ENCODE data around the gene HMG20A. TPM values are rescaled to one million over a fixed set of nuclear protein-coding genes. Genes with fewer than 3 reads are reported as not detected.
A peak's percentile ranks its signal among the peaks of the same experiment; 100 is the strongest.

Gene HMG20A
- total RNA-seq: 17.4 TPM

GRCh38 chr15:77420610-77421369 is at the start of gene HMG20A:
Gene HMG20A, plus strand, starts transcription at chr15:77420888. Its CDS starts 37,520 bp downstream, at chr15:77458408.
- ATAC-seq: peak; percentile 45

GRCh38 chr15:77371850-77372563 is 48.7 kb upstream of the HMG20A start:
- ATAC-seq: no peak
- DNase-seq (ENCODE audit: low spot score): no peak

More at GRCh38 chr15:77420610-77421369, at the start of gene HMG20A:
- DNase-seq (ENCODE audit: low spot score): peak; percentile 71

DNA sequence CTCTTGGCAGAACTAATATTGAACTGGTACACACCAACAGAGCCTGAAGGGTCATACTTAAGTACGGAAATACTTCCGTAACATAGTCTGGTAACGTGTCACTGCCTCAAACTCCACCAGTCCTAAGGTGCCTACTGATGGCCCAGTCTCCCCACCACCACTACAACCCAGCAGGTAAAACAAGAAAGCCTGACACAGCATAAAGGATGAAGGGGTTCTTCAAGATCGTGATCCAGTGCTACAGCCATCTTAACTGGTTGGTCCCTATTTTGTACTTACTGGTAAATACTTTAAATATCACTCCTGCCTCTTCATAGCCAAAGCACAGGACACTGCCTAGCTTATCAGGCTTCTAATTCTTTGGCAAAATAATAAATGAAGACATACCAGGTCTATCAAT is 47.2 kb upstream of the HMG20A start:
- no peak for DNase-seq (ENCODE audit: low spot score)
- ATAC-seq: peak; percentile 36

- DNase-seq (ENCODE audit: low spot score): no peak
- no peak for ATAC-seq
Measured at GRCh38 chr15:77375133-77375532, 45.6 kb upstream of the HMG20A start.

DNA sequence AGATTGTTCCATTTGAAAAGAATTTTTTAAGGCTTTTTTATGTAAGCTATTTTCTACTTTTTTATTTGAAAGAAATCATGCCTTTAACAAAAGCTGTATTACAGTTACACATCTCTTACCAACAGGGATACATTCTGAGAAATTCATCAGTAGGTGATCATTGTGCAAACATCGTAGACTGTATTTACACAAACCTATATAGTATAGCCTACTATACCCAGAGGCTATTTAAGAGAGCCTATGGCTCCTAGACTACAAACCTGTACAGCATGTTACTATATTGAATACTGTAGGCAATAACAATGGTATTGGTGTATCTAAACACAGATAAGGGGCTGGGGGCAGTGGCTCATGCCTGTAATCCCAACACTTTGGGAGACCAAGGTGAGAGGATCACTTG is 43.9 kb upstream of the HMG20A start:
- ATAC-seq (no peak), DNase-seq (ENCODE audit: low spot score) (no peak)

DNA sequence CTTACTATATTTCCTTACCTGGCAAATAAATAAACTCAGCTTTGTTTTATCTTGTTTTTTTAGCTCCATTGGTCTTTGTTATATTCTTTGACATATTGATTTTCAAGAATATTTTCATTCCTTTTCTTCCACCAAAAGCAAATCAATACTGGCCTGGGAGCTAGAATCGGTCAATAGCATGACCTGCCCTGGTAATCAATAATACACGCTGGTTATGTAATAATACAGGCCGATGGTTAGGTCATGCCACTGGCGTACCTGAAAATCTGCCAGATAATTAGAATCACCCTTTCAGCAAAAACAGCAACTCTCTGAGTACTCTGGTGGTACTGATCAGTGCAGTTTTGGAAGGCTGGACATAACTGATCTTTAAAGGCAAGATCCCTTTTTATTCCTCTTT is 40.7 kb upstream of the HMG20A start:
- ATAC-seq (peak; percentile 86), DNase-seq (ENCODE audit: low spot score) (no peak)

DNA sequence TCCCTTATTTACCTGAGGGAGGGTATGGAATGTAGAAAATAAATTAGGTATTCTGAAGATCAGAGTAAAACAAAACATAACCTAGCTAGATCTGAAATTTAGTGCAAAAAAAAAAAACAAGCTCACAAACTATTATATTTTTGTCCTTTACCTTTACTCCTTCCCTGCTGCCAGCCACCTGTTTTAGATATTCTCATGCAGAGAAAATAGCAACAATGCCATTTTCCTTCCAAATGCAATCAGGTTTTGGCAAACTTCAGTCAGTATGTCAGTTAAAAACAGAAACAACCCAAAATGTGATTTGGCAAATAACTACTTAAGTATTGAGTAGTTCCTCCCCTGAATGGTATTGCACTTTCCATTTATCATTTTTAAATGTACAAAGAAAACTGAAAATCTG is 36.6 kb upstream of the HMG20A start:
- no peak for DNase-seq (ENCODE audit: low spot score)
- ATAC-seq: no peak

- DNase-seq (ENCODE audit: low spot score): no peak
- no peak for ATAC-seq
Measured at GRCh38 chr15:77384589-77385359, 35.9 kb upstream of the HMG20A start.

- DNase-seq (ENCODE audit: low spot score): no peak
- ATAC-seq: no peak
Measured at GRCh38 chr15:77386626-77387025, 34.1 kb upstream of the HMG20A start.

GRCh38 chr15:77387365-77388105 is 33.2 kb upstream of the HMG20A start:
- ATAC-seq: no peak
- no peak for DNase-seq (ENCODE audit: low spot score)

GRCh38 chr15:77391372-77391951 is 29.2 kb upstream of the HMG20A start:
- DNase-seq (ENCODE audit: low spot score): no peak
- no peak for ATAC-seq

DNA sequence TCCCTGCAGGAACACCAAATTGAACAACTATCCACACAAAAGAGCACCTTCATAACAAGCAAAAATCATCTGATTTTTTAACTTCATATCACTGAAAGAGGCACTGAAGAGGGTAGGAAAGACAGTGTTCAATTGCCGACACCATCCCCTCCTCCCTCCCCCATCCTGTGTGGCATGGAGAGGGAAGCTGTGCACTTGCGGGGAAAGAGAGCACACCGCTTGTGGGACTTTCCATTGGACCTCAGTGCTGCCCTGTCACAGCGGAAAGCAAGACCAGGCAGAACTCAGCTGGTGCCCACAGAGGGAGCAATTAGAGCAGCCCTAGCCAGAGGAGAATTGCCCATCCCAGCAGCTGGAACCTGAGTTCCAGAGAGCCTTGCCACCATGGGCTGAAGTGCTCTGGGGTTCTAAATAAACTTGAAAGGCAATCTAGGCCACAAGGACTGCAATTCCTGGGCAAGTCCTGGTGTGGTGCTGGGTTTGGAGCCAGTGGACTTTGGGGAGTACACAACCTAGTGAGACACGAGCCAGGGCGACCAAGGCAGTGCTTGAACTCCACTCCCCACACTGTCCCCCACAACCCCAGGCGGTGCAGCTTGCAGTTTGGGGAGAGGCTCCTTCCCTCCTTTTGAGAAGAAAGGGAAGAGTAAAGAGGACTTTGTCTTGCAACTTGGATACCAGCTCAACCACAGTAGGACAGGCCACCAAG is 27.8 kb upstream of the HMG20A start:
- ATAC-seq: no peak
- DNase-seq (ENCODE audit: low spot score): no peak

- DNase-seq (ENCODE audit: low spot score): no peak
- no peak for ATAC-seq
Measured at GRCh38 chr15:77393471-77393840, 27.2 kb upstream of the HMG20A start.

DNA sequence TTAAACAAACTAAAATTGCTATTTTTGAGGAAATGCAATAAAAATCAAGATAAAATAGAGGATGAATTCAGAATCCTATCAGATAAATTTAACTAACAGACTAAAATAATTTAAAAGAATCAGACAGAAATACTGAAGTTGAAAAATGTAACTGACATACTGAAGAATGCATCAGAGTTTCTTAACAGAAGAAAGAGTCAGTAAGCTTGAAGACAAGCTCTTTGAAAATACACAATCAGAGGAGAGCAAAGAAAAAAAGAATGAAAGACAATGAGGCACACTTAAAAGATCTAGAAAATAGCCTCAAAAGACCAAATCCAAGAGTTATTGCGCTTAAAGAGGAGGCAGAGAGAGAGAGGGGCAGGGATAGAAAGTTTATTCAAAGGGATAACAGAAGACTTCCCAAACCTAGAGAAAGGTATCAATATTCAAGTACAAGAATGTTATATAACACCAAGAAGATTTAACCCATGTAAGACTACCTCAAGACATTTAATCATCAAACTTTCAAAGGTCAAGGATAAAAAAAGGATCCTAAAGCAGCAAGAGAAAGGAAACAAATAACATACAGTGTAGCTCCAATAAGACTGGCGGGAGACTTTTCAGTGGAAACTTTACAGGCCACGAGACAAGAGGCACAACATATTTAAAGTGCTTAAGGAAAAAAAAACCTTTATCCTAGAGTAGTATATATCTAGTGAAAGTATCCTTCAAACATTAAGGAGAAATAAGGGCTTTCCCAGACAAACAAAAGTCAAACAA is 25.5 kb upstream of the HMG20A start:
- DNase-seq (ENCODE audit: low spot score): no peak
- ATAC-seq: no peak

DNA sequence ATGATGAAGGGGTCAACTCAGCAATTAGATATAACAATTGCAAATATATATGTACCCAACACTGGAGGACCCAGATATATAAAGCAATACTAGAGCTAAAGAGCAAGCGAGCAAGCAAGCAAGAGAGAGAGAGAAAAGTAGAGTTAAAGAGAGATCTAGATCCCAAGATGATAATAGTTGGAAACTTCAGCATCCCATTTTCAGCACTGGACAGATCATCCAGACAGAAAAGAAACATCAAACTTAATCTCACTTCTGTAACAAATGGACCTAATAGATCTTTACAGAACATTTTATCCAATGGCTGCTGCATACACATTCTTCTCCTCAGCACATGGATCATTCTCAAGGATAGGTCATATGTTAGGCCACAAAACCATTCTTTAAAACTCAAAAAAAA is 24.0 kb upstream of the HMG20A start:
- no peak for ATAC-seq
- no peak for DNase-seq (ENCODE audit: low spot score)

DNA sequence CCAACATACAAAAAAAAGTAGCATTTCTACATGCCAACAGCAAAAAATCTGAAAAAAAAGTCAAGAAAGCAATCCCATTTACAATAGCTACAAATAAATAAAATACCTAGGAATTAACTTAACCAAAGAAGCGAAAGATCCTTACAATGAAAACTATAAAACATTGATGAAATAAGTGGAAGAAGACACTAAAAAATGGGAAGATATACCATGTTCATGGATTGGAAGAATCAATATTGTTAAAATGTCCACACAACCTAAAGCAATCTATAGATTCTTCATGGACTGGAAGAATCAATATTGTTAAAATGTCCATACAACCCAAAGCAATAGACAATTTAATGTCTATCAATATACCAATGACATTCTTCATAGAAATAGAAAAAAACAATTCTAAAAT is 21.8 kb upstream of the HMG20A start:
- ATAC-seq (no peak), DNase-seq (ENCODE audit: low spot score) (no peak)

DNA sequence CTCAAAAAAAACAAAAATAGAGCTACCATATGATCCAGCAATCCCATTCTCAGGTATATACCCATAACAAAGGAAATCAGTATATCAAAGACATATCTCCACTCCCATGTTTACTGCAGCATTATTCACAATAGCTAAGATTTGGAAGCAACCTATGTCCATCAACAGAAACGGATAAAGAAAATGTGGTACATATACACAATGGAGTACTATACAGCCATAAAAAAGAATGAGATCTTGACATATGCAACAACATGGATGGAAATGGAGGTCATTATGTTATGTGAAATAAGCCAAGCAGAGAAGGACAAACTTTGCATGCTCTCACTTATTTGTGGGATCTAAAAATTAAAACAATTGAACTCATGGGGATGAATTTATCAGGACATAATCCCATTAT is 20.4 kb upstream of the HMG20A start:
- ATAC-seq: no peak

DNA sequence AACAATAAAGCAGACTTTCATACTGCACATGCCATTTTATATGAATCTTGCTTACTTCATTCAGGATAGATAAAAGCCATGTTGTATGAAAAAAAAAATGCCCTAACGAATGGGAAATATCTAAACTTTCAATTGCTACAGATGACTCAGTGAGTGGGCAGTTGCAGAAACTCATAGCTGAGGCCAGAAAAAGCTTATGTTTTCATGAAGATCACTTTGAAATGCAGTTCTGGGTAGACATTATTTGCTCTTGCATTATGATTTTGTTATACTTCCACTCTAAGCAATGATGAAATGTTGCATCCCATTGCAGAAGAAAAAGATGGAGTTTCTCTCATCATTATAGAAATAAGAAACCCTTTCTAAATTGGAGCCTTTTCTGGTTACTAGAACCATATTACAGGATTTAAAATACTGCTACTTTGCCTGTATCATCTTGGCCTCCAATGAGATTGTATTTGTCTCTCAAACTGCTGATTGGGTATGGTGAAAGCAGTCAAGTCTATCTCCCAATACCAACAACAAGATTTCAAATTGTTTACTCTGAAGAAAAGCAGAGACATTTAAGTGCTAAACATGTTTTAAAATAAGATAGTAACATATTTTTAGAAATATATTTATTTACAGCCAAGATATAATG is 17.8 kb upstream of the HMG20A start:
- ATAC-seq: no peak
- DNase-seq (ENCODE audit: low spot score): no peak

More for the DNA sequence above, 20.4 kb upstream of the HMG20A start:
- DNase-seq (ENCODE audit: low spot score): no peak

Data from left lobe of liver (tissue), 2 donors.